ENCODE data around the gene ABCC6.
"Not testable (repeated sequence)": the region's sequence is repeated elsewhere in the genome, so short reads cannot be mapped to it uniquely, and the experiment has no call there.

GRCh38 chr16:16190966-16191365 lies 32.3 kb downstream of the ABCC6 start:
- TF ChIP-seq, protein P1, sequence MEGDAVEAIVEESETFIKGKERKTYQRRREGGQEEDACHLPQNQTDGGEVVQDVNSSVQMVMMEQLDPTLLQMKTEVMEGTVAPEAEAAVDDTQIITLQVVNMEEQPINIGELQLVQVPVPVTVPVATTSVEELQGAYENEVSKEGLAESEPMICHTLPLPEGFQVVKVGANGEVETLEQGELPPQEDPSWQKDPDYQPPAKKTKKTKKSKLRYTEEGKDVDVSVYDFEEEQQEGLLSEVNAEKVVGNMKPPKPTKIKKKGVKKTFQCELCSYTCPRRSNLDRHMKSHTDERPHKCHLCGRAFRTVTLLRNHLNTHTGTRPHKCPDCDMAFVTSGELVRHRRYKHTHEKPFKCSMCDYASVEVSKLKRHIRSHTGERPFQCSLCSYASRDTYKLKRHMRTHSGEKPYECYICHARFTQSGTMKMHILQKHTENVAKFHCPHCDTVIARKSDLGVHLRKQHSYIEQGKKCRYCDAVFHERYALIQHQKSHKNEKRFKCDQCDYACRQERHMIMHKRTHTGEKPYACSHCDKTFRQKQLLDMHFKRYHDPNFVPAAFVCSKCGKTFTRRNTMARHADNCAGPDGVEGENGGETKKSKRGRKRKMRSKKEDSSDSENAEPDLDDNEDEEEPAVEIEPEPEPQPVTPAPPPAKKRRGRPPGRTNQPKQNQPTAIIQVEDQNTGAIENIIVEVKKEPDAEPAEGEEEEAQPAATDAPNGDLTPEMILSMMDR (IDR thresholded peaks at IDR 0.05), result not testable (repeated sequence)
- not testable (repeated sequence) for TF ChIP-seq POLR2A, EP300 (IDR thresholded peaks at IDR 0.05)
